HepG2 (cell line): Measurements from ENCODE around the gene HEY2. TPM values are rescaled to one million over a fixed set of nuclear protein-coding genes. Genes with fewer than 3 reads are reported as not detected.
A peak's percentile ranks its signal among the peaks of the same experiment; 100 is the strongest.

Source experiments
- ARID2 ChIP-seq: sonication (generic); formaldehyde crosslinking; IDR thresholded peaks from 2 replicates; pipeline ENCODE4 v1.8.1; 2022; ENCODE audit warnings: mild to moderate bottlenecking, missing genetic modification reagents, borderline replicate concordance
- ETV6 ChIP-seq: sonication (generic); formaldehyde crosslinking; conservative IDR thresholded peaks from 2 replicates; pipeline ENCODE4 v1.4.0; 2020; ENCODE audit warnings: missing genetic modification reagents
- GATA4 ChIP-seq: sonication (generic); IDR thresholded peaks from 2 replicates; pipeline ENCODE4 v1.6.1; 2016; ENCODE audit warnings: antibody characterized with exemption, low read depth, borderline replicate concordance
- KDM2A ChIP-seq: sonication (generic); formaldehyde crosslinking; IDR thresholded peaks from 2 replicates; pipeline ENCODE4 v1.4.0; 2020; ENCODE audit warnings: low read depth, missing genetic modification reagents, borderline replicate concordance
- MED1 ChIP-seq: sonication (generic); formaldehyde crosslinking; IDR thresholded peaks from 2 replicates; pipeline ENCODE4 v1.4.0; 2020; ENCODE audit warnings: missing genetic modification reagents
- PHF20 ChIP-seq: sonication (generic); formaldehyde crosslinking; IDR thresholded peaks from 2 replicates; pipeline ENCODE4 v1.5.0; 2020; ENCODE audit warnings: mild to moderate bottlenecking, missing genetic modification reagents
- TARDBP ChIP-seq: sonication (generic); formaldehyde crosslinking; IDR thresholded peaks from 2 replicates; pipeline ENCODE4 v1.8.0; 2022; ENCODE audit warnings: mild to moderate bottlenecking, missing genetic modification reagents
- ZKSCAN5 ChIP-seq: sonication (generic); formaldehyde crosslinking; IDR thresholded peaks from 2 replicates; pipeline ENCODE4 v1.5.1; 2020; ENCODE audit warnings: mild to moderate bottlenecking, missing genetic modification reagents
- ZNF17 ChIP-seq: sonication (generic); formaldehyde crosslinking; IDR thresholded peaks from 2 replicates; pipeline ENCODE4 v1.5.0; 2020; ENCODE audit warnings: mild to moderate bottlenecking, missing genetic modification reagents
- ZNF180 ChIP-seq: sonication (generic); formaldehyde crosslinking; IDR thresholded peaks from 2 replicates; pipeline ENCODE4 v1.4.0; 2020; ENCODE audit warnings: low read depth, missing genetic modification reagents, borderline replicate concordance
- ZNF30 ChIP-seq: sonication (generic); formaldehyde crosslinking; IDR thresholded peaks from 2 replicates; pipeline ENCODE4 v1.5.0; 2020; ENCODE audit warnings: mild to moderate bottlenecking, missing genetic modification reagents
- ZNF350 ChIP-seq: sonication (generic); formaldehyde crosslinking; IDR thresholded peaks from 2 replicates; pipeline ENCODE4 v1.4.0; 2020; ENCODE audit warnings: mild to moderate bottlenecking, low read depth, missing genetic modification reagents, borderline replicate concordance
- ZNF713 ChIP-seq: sonication (generic); formaldehyde crosslinking; IDR thresholded peaks from 2 replicates; pipeline ENCODE4 v1.4.0; 2020; ENCODE audit warnings: mild to moderate bottlenecking, missing genetic modification reagents
- ZSCAN9 ChIP-seq: IDR thresholded peaks from 2 replicates; pipeline ENCODE4 v1.6.1; 2016; ENCODE audit warnings: borderline replicate concordance
- polyA plus RNA-seq, 8 experiments: library from polyadenylated mRNA; depleted of rRNA in 3 of 8; stranded (reverse) in 7 of 8; unstranded in 1 of 8; fragments of >200 nt; fragmentation: Illumina TruSeq in 4 of 8; extraction: Trizol in 4 of 8; gene quantifications; 2 replicates each; pipeline versions ENCODE4 v1.2.1 to v1.2.3, GENCODE V29; 2011 to 2016; ENCODE audit warnings: low read depth in 4 of 8, missing spikeins in 1 of 8, mixed read lengths in 1 of 8; ENCODE audit not compliant: insufficient read depth in 1 of 8
- total RNA-seq, 5 experiments: library from RNA; depleted of rRNA; stranded (reverse); fragments of >200 nt; fragmentation: Illumina TruSeq; extraction: Trizol; gene quantifications; 2 replicates each; pipeline ENCODE4 v1.2.3, GENCODE V29; 2016; ENCODE audit warnings: low read depth in 1 of 5
- TF ChIP-seq, protein P1 (sequence below): sonication (generic); formaldehyde crosslinking; IDR thresholded peaks from 2 replicates; pipeline ENCODE4 v1.8.1; 2023; ENCODE audit warnings: mild to moderate bottlenecking, missing genetic modification reagents
- TF ChIP-seq, protein P2 (sequence below): sonication (generic); formaldehyde crosslinking; IDR thresholded peaks from 2 replicates; pipeline ENCODE4 v1.9.0; 2022; ENCODE audit warnings: missing genetic modification reagents, mild to moderate bottlenecking, borderline replicate concordance
- TF ChIP-seq, protein P3 (sequence below), 2 experiments: fragments of 450-650 bp in 1 of 2; sonication (generic) in 1 of 2; formaldehyde crosslinking in 1 of 2; IDR thresholded peaks; 2 replicates each; pipeline versions ENCODE4 v1.6.1 to v1.8.0; 2016 to 2022; ENCODE audit warnings: antibody characterized with exemption in 1 of 2, mild to moderate bottlenecking in 1 of 2, missing genetic modification reagents in 1 of 2

Gene HEY2
- total and polyA plus RNA-seq, 2 of the 13 experiments (the other 11 are each of a cell fraction or from before 2014, with no cell fraction given) = 0.04 TPM

DNA sequence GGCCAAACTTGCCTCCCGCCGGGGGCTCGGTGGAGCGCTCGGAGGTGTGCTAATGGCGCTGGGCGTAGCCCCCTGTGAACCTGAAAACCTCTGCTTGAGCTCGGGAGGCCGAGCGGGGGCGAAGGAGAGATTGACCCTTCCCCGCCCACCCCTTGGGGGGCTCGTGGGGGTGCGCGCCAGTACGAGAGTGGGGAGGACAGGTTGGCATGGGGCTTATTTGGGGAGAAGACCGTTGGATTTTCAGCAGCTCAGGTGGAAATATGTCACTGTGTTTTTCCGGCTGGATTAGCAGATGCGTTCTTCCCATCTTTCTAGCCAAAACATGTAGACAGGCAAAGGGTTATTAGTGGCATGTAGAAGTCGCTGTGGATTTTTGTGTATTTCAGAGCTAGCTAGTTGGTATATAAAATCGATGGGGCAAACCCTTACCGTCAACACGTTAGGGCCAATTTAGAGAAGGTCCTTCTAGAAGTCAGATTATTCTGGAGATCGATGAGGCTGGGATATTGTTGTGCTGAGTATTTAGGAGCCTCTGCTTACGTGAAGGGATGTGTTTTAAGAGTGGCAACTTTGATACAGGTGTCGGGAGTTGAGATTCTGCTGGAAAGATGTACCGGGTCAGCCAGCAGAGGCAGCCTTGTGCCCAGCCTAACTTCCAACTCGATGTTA is 41.9 kb downstream of the HEY2 start (continued):
- TF ChIP-seq, protein P1, sequence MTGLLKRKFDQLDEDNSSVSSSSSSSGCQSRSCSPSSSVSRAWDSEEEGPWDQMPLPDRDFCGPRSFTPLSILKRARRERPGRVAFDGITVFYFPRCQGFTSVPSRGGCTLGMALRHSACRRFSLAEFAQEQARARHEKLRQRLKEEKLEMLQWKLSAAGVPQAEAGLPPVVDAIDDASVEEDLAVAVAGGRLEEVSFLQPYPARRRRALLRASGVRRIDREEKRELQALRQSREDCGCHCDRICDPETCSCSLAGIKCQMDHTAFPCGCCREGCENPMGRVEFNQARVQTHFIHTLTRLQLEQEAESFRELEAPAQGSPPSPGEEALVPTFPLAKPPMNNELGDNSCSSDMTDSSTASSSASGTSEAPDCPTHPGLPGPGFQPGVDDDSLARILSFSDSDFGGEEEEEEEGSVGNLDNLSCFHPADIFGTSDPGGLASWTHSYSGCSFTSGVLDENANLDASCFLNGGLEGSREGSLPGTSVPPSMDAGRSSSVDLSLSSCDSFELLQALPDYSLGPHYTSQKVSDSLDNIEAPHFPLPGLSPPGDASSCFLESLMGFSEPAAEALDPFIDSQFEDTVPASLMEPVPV (CRISPR knock-in tag) = peak; percentile 15; the same call in 1 of the 2 replicates
- TF ChIP-seq, protein P2, sequence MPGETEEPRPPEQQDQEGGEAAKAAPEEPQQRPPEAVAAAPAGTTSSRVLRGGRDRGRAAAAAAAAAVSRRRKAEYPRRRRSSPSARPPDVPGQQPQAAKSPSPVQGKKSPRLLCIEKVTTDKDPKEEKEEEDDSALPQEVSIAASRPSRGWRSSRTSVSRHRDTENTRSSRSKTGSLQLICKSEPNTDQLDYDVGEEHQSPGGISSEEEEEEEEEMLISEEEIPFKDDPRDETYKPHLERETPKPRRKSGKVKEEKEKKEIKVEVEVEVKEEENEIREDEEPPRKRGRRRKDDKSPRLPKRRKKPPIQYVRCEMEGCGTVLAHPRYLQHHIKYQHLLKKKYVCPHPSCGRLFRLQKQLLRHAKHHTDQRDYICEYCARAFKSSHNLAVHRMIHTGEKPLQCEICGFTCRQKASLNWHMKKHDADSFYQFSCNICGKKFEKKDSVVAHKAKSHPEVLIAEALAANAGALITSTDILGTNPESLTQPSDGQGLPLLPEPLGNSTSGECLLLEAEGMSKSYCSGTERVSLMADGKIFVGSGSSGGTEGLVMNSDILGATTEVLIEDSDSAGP (CRISPR knock-in tag) = peak; percentile 10; the same call in 1 of the 2 replicates
- TF ChIP-seq ZSCAN9 (CRISPR knock-in tag) (no peak), GATA4 (no peak), ZNF180 (CRISPR knock-in tag) (no peak), TARDBP (CRISPR knock-in tag) (0 out of 2 replicates have a peak, but pooled peaks have one; percentile 46), MED1 (CRISPR knock-in tag) (0 out of 2 replicates have a peak, but pooled peaks have one; percentile 25), ZNF17 (CRISPR knock-in tag) (no peak), ZNF713 (CRISPR knock-in tag) (no peak), KDM2A (CRISPR knock-in tag) (peak; percentile 1; the same call in 1 of the 2 replicates), ETV6 (0 out of 2 replicates have a peak, but pooled peaks have one; percentile 14), ARID2 (CRISPR knock-in tag) (peak; percentile 80; the same call in 1 of the 2 replicates), ZKSCAN5 (CRISPR knock-in tag) (0 out of 2 replicates have a peak, but pooled peaks have one; percentile 41), PHF20 (no peak), ZNF350 (CRISPR knock-in tag) (peak; percentile 70; the same call in 1 of the 2 replicates), ZNF30 (CRISPR knock-in tag) (no peak)
- TF ChIP-seq, protein P3, sequence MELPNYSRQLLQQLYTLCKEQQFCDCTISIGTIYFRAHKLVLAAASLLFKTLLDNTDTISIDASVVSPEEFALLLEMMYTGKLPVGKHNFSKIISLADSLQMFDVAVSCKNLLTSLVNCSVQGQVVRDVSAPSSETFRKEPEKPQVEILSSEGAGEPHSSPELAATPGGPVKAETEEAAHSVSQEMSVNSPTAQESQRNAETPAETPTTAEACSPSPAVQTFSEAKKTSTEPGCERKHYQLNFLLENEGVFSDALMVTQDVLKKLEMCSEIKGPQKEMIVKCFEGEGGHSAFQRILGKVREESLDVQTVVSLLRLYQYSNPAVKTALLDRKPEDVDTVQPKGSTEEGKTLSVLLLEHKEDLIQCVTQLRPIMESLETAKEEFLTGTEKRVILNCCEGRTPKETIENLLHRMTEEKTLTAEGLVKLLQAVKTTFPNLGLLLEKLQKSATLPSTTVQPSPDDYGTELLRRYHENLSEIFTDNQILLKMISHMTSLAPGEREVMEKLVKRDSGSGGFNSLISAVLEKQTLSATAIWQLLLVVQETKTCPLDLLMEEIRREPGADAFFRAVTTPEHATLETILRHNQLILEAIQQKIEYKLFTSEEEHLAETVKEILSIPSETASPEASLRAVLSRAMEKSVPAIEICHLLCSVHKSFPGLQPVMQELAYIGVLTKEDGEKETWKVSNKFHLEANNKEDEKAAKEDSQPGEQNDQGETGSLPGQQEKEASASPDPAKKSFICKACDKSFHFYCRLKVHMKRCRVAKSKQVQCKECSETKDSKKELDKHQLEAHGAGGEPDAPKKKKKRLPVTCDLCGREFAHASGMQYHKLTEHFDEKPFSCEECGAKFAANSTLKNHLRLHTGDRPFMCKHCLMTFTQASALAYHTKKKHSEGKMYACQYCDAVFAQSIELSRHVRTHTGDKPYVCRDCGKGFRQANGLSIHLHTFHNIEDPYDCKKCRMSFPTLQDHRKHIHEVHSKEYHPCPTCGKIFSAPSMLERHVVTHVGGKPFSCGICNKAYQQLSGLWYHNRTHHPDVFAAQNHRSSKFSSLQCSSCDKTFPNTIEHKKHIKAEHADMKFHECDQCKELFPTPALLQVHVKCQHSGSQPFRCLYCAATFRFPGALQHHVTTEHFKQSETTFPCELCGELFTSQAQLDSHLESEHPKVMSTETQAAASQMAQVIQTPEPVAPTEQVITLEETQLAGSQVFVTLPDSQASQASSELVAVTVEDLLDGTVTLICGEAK (IDR thresholded peaks at IDR 0.05) = no peak
- TF ChIP-seq, protein P3 (CRISPR knock-in tag; IDR thresholded peaks at IDR 0.05) = no peak
